GM18861 (cell line): ENCODE measurements around the gene CXCR3.
"Not testable (repeated sequence)": the region's sequence is repeated elsewhere in the genome, so short reads cannot be mapped to it uniquely, and the experiment has no call there.

Source experiments
- ATAC-seq: cut with Tn5 transposase; IDR thresholded peaks from one replicate; pipeline ENCODE4 v1.9.1; 2021; ENCODE audit not compliant: unreplicated experiment

The CXCR3 gene

GRCh38 chrX:71611736-71612135 lies 6.6 kb downstream of the CXCR3 start:
- not testable (repeated sequence) for ATAC-seq

GRCh38 chrX:71609095-71609750 lies 9.1 kb downstream of the CXCR3 start:
- no peak for ATAC-seq

GRCh38 chrX:71607488-71607887 lies 10.8 kb downstream of the CXCR3 start:
- ATAC-seq: no peak

- ATAC-seq: no peak
Measured at GRCh38 chrX:71606536-71607216, 11.6 kb downstream of the CXCR3 start.

- ATAC-seq: no peak
Measured at GRCh38 chrX:71604796-71605568, 13.3 kb downstream of the CXCR3 start.

GRCh38 chrX:71604141-71604540 lies 14.2 kb downstream of the CXCR3 start:
- ATAC-seq: no peak

GRCh38 chrX:71603618-71604017 lies 14.7 kb downstream of the CXCR3 start:
- ATAC-seq: no peak

GRCh38 chrX:71599965-71600364 lies 18.3 kb downstream of the CXCR3 start:
- ATAC-seq: no peak

- ATAC-seq: not testable (repeated sequence)
Measured at GRCh38 chrX:71593210-71593609, 25.1 kb downstream of the CXCR3 start.

- no peak for ATAC-seq
Measured at GRCh38 chrX:71586929-71587328, 31.4 kb downstream of the CXCR3 start.

GRCh38 chrX:71581210-71581609 lies 37.1 kb downstream of the CXCR3 start:
- ATAC-seq: no peak

- no peak for ATAC-seq
Measured at GRCh38 chrX:71579990-71580380, 38.3 kb downstream of the CXCR3 start.

- no peak for ATAC-seq
Measured at GRCh38 chrX:71579136-71579989, 38.9 kb downstream of the CXCR3 start.

GRCh38 chrX:71578253-71579135 lies 39.8 kb downstream of the CXCR3 start, which contains the start of gene GCNA:
GCNA (plus strand) TSS chrX:71578437; CDS start chrX:71580822, 2,385 bp downstream.
- ATAC-seq: no peak

- ATAC-seq: no peak
Measured at GRCh38 chrX:71577682-71578081, 40.6 kb downstream of the CXCR3 start.

GRCh38 chrX:71573590-71573989 lies 44.7 kb downstream of the CXCR3 start:
- no peak for ATAC-seq

- ATAC-seq: not testable (repeated sequence)
Measured at GRCh38 chrX:71571390-71571789, 46.9 kb downstream of the CXCR3 start.
